GM19035 (cell line): ENCODE data around the gene ROCK2.

Source experiments
- ATAC-seq: cut with Tn5 transposase; IDR thresholded peaks from one replicate; pipeline ENCODE4 v1.9.1; 2021; ENCODE audit not compliant: unreplicated experiment

Gene ROCK2

DNA sequence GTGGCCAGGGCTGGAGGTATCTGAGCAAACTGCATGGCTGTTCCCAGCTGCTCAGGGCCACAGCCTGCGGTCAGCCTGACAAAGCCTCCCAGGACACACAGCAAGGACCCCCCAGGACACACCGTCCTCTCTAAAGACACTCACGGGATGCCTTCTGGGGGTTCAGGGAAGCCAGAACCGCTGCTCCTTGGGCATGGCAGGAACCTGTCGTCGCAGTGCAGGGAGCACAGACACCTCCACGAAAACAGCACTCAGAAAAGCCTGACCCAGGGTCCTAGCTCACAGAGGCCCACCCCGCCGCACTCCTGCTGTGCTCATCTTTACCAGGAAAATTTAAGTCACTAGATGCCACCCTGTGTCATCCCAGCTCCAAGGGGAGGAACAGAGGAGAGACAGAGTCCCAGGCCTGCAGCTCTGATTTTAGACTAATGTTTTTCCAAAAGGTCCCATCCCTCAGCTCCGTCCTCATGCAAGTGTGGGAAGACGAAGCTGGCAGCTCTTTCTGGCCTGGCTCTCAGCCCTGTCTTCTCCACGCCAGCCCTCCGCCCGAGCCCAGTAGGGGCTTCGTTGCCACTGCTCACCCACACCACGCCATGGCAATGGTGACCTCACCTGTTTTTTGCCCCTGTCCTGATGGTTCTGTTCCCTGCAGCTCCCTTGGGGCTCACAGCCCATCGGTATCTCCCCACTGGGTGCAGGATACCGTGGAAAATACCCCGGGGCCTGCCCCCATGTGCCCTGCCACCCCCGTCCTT lies 213.1 kb downstream of the ROCK2 start:
- no peak for ATAC-seq
